ENCODE results near the gene MROH2B. TPM values are rescaled to one million over a fixed set of nuclear protein-coding genes. Genes with fewer than 3 reads are reported as not detected.

MROH2B gene
- total RNA-seq = not detected

GRCh38 chr5:41071242-41071641 is at the start of gene MROH2B:
Gene MROH2B (minus strand): TSS chr5:41071342. CDS start chr5:41070852, 490 bp downstream.

Small RNA genes within 50 kb of the gene (small RNA-seq; reads per million reads assigned to genes)
- 0 reads per million in 2 donors for gene AC114967.1

Other genes with a start within 250 kb of the MROH2B start
- 100 to 1,000 TPM; 186 to 460 TPM for gene RPL37, start 236.1 kb downstream of the MROH2B start, total RNA-seq
- 1 to 10 TPM; 5.3 to 7.9 TPM for gene CARD6, start 230.0 kb downstream of the MROH2B start, total RNA-seq
- not detected for gene C7, start 161.8 kb downstream of the MROH2B start, total RNA-seq
- gene C6, start 142.2 kb upstream of the MROH2B start, total RNA-seq = not detected

Measured in melanocyte of skin (primary cell).